COLO668 (cell line): ENCODE results near the gene VTCN1.

Source experiments
- DNase-seq: peaks from one replicate; lab custom pipeline; 2025; ENCODE audit not compliant: unreplicated experiment; lab: John Stamatoyannopoulos, UW

Gene VTCN1

DNA sequence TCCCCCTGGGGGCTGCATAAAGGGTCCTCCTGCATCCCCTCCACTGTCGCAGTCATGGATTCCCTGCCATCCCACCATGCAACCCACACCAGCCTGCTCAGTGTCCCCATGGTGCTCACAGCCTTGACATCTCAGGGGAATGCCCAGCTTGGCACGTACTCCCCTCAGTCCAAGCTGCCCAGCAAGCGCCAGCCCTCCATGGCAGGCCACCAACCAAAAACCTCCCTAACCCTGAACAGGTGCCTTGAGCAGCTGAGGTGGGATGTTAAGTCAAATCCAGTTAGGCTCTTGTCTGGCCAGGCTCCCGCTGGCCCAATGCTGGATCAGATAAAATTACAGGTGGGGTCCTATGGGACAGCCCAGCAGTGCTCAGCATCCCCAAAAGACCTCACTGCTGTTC, 341 bp downstream of the VTCN1 start:
- DNase-seq: no peak

GRCh38 chr1:117209094-117209493, 1.6 kb downstream of the VTCN1 start:
- no peak for DNase-seq

DNA sequence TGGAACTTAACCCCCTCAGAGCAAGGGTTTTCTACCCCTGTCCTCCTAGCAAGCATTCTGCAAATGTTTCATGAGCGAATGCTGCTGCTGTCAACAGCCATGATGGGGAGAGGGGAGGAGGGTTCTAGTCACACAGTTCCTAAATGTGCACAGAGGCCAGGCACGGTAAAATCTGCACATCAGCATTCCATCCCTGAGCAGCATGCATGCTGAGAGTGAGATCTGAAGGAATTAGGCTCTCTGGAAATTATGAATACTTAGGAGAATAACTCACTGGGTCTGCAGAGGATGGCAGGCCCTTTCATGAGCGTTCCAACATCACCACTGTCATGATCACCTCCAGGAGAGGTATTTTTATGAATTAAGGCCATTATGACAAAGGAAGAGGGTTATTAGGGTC, 2.1 kb downstream of the VTCN1 start:
- DNase-seq: no peak

DNA sequence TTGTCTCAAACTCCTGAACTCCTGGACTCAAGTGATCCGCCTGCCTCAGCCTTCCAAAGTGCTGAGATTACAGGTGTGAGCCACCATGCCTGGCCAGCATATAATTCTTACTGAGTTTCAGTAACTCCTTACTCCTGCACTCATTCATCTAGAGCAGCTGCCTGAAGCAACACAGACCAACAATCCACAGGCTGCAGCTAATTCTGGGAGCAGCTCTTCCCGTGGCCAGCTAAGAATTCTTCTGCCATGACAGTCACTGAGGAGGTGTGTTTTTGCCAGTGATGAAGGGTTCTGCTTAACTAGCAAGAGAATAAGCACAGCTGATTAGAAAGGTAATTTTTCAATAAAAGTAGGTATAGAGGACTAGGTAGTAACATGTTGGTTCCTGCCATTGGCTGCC, 5.4 kb downstream of the VTCN1 start:
- DNase-seq: no peak

- no peak for DNase-seq
Observed at GRCh38 chr1:117201808-117202207, 8.9 kb downstream of the VTCN1 start.

DNA sequence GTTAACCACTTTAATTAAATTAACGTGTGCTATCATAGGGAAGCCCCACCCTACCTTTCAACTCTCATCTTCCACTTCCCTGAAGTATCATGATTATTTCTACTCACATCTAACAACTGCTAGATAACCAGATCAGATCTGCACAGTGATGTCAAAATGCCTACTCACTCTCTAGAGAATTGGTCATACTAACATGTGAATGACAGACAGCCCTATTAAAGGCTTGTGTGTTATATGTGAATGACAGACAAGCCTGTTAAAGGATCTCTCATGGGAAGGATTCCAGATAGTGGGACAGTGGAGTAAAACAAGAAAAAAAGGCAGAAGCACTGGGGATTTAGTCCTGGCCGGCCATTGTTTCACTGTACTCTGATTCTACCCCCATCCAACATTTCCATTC, 12.6 kb downstream of the VTCN1 start:
- no peak for DNase-seq

DNA sequence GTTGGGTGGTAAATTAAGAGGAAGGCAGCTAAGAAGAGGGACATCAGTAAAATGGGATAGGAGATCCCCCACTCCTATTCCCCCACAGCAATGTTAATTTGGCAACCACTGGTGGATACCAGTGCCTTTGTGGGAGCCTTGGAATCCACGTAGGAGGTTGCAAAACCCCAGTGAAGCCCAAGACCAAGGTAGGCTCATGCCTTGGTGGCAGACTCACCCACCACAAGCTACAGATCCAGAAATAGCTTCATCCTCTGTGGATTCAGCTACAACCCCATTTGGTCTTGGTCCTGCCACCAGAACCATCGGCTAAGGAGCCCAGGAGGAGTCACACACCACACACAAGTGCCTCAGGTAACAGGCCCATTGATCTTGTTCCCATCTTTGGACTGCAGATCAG, 21.0 kb downstream of the VTCN1 start:
- no peak for DNase-seq

- DNase-seq: no peak
Observed at GRCh38 chr1:117188816-117189437, 21.8 kb downstream of the VTCN1 start.

GRCh38 chr1:117188170-117188815, 22.4 kb downstream of the VTCN1 start:
- DNase-seq: no peak

DNA sequence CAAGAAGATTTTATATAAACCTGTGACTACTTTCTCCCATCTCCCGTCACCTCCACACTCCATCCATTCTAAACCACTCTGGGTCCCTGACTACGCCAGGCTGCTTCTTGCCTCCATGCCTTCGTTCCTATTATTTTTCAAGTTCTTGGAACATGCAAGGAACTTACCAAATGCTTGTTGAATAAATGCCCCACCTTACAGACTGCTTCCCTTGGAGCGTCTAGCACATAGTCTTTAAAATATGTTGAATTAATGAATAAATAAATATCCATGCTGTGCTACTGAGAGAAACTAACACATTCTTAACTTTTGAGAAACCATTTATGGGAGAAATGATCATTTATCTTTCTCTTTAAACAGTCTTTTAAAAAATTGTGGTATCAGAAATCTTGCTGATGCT, 27.6 kb downstream of the VTCN1 start:
- DNase-seq: no peak

DNA sequence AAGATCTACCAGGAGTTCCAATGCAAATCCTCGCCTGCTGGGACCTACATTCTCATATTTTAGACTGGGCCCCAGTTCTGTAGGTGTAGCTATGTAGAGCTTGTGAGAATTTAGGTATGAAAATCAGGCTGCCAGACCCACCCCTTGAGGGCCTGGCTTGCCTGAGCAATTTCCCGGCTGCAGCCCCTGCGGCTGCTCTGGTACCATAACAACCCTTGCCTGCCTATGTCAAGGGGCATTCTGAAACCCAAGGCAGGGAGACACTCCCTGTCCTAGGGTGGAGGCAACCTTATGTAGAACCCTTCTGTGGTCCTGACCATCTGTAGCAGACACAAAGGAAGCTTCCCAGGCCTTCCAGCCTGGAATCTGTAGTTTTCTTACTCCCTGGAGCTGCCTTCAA, 28.4 kb downstream of the VTCN1 start:
- DNase-seq: no peak

DNA sequence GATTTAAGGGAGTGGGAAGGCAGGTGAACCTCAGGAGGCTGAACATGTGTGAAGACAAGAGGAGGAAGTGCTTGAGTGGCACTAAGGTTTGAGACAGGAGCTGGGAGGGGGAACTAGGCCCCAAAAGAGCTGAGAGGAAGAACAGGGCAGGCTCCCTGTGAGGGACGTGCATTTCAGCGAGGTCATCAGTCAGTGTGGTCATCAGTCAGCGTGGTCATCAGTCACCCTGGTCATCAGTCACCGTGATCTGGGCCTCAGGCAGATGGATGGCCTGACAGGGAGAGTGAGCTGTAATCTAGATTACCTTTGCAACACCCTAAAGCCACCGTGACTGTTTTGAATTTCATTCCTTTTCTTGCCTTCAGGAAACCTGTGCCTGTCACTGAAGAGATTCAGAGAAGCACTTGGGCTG, 29.1 kb downstream of the VTCN1 start:
- no peak for DNase-seq

GRCh38 chr1:117180147-117180967, 30.4 kb downstream of the VTCN1 start:
- DNase-seq: no peak

GRCh38 chr1:117179471-117179870, 31.3 kb downstream of the VTCN1 start:
- DNase-seq: no peak

DNA sequence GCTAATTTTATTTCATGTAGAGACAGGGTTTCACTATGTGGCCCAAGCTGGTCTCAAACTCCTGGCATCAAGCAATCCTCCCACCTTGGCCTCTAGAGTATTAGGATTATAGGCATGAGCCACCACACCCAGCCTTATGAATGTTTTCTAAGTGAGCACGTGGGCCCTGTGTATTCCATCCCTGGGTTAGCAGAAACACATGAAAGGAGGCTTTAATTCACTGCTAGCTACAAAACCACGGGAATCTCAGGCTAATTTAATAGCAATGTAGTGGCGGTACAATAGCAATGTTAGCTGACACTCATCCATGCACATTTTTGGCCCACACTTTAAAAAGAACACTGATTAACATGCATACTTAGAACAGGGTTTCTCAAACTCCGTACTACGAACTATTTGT, 32.0 kb downstream of the VTCN1 start:
- no peak for DNase-seq

GRCh38 chr1:117177376-117177775, 33.4 kb downstream of the VTCN1 start:
- DNase-seq: no peak

DNA sequence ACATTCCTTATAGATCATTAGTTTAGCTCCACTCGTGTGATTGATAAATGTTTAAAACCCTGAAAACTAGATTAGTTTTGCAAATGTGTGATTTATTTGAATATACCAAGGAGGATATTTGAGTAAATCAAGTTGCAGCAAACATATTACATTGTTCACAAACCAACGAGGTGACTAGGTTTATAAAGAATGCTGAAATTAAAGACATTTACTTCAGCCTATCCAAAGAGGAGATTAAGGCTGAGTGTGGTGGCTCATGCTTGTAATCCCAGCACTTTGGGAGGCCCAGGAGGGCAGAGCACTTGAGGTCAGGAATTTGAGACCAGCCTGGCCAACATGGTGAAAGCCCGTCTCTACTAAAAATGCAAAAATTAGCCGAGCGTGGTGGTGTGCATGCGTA, 34.1 kb downstream of the VTCN1 start:
- no peak for DNase-seq

DNA sequence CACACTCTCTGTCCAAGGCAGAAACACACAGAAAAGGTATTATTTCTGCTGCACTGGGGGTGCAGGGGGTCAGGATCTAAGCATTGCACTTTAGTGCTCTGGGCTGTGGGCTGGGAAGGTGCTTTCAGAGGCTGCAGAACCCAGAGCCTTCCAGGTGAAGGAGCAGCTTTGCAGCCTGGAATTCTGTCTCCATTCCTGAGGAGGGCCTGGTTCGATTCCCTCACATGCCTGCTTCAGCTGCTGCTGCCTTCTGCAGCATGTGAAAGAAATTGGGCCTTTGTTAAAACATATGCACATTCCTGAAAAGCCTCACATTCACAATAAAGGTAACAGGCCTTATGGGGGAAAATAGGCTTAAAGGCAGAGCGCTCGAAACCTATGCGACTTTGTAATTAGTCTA, 35.9 kb downstream of the VTCN1 start:
- DNase-seq: no peak

DNA sequence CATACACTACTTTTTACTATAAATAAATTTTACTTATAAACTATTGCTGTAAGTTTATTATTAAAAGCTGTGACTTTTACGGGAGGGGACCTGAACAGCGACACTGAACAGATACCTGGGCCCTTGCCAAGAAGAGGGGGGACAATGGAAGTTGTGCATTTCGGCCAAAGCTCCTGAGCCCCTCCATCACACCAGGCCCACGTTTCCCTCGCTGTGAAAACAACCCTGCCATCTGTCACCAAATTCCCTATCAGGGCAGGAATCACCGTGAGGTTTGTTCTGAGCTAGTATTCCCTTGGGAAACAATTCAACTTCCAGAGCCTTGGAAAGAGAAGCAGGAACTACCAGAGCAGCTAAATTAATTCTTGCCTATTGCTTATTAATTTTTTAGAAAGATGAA, 37.0 kb downstream of the VTCN1 start:
- DNase-seq: no peak

DNA sequence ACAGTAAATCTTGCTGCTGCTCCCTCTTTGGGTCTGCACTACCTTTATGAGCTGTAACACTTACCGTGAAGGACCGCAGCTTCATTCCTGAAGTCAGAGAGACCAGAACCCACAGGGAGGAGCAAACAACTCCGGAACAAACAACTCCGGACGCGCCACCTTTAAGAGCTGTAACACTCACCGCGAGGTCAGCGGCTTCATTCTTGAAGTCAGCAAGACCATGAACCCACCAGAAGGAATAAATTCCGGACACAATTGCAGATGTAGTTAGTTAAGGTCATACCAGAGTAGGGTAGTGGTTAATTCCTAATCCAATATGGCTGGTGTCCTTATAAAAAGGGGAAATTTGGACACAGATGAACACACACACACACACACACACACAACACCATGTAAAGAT, 37.7 kb downstream of the VTCN1 start:
- DNase-seq: no peak

- no peak for DNase-seq
Observed at GRCh38 chr1:117171900-117172511, 38.7 kb downstream of the VTCN1 start.
